ENCODE measurements around the gene SPG7.

GRCh38 chr16:89575247-89576152 lies 67.3 kb downstream of the SPG7 start, which contains the start of gene CPNE7:
- no peak for TF ChIP-seq CTCF (IDR thresholded peaks at IDR 0.05)
- no peak for TF ChIP-seq POLR2A (IDR thresholded peaks at IDR 0.05)
- no peak for TF ChIP-seq EP300 (IDR thresholded peaks at IDR 0.05)
